Activated CD4-positive, alpha-beta T cell treated with anti-CD3 and anti-CD28 coated beads, Interleukin-2, amount 50 U/mL, for 16 hours (primary cell): ENCODE data around the gene STXBP4.

Source experiments
- DNase-seq: peaks from one replicate; pipeline ENCODE4 v3.0.0-alpha.2; 2020

The STXBP4 gene

DNA sequence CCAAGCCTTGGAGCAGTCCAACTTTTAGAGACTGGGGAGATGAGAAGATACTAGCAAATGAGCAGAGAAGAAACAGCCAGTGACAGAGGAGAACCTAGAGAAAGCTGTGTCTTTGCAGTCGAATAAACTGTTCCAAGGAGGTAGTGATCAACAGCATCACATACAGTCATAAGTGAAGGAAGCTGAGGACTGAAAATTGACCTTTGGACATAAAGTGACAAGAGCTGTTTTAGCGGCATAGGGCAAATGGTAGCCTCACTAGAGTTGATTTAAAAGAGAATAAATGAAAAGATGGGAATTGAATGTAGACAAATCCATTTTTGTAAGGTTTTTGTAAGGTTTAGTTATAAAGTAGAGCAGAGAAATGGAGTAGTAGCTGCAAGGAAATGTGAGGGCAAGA lies 165.0 kb downstream of the STXBP4 start:
- DNase-seq: no peak

DNA sequence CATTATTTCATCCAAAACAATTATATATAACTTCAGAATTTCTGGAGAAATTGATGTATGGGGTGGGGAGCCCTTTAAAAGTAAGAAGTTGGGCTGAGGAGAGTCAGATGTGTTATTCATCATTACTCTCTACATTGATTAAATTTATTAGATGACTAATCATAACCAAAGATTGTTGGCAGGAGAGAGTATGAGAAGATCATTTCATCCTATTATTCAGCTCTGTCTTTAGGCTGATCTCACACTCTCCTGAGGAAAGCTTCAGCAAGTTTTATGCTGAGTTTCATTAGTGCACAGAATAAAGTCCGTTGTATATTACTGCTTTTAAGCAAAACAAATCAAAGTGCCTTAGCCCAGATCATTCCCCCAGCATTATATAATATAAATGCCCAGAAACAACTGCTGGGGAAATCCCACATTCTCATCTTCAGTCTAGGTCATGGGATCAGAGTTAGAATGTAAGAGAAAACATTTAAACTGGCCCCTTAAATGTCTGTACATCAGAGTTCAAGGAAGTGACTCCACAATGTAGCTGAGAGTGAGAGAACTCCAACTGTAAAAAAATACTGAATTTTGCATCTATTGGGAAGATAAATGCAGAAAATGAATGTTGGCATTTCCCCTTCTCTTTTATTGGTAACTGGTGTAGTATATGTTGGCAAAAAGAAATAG lies 166.1 kb downstream of the STXBP4 start:
- no peak for DNase-seq

GRCh38 chr17:55140809-55141208 lies 172.2 kb downstream of the STXBP4 start:
- no peak for DNase-seq

GRCh38 chr17:55144518-55144917 lies 176.0 kb downstream of the STXBP4 start:
- no peak for DNase-seq

DNA sequence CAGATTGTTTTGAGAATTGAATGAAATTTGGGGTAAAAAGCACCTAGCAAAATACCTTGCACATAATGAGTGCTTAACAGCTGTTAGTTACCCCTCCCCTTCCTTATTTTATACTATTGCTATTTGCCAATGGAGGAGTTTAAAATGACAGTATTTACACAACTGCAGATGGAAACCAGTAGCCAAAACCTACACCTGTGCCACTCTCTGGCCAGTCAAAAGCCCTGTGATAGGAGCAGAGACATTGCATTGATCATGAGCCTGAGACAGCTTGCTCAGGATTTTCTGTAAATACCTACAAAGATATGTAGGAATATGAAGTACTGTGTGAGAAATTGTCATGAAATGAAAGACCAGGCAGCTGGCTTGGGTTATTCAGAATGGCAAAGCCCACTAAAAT lies 180.9 kb downstream of the STXBP4 start:
- no peak for DNase-seq

DNA sequence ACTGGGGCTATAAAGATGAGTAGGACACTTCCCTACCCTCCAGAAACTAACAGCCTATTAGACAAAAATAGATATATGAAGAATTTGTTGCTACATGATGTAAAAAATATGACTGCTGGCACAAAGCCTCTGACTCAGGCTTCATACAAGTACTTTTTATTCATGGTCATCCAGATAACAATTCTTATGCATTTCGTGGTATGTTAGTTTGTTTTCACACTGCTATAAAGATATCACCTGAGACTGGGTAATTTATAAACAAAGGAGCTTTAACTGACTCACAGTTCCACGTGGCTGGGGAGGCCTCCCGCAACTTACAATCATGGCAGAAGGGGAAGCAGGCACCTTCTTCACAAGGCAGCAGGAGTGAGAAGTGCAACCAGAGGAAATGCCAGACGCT lies 183.7 kb downstream of the STXBP4 start:
- DNase-seq: no peak

GRCh38 chr17:55154101-55154500 lies 185.5 kb downstream of the STXBP4 start:
- no peak for DNase-seq

DNA sequence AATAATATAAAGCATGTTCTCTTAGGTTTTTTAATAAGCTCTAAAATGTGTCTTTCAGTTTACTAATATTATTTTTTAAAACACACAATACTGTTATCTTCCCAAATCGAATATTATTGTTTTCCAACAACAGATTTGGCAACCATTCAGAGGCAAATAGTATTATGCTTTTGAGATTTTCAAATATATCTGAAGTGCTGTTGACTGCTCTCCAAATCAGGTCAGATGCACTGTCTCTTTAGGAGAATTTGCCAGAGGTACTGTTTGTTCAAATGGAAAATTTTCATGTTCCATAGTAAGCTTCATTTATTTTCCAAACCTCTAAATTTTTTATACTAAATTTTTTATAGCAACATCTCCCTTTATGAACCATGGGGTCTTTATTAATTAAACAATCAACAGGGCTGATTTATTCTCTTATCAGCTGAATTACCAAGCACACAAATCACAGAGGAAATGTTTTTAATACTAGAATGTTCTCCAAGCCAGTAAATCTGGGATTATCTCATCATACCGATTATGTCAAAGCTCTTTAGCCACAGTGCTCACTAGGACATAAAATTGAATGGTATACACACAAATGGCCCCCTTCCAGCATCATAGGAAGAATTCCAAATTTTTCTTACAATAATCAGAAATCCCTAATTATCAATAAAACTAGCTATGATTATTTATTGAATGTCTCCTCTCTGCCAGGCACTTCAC lies 187.4 kb downstream of the STXBP4 start:
- no peak for DNase-seq

GRCh38 chr17:55157165-55157564 lies 188.6 kb downstream of the STXBP4 start:
- no peak for DNase-seq

DNA sequence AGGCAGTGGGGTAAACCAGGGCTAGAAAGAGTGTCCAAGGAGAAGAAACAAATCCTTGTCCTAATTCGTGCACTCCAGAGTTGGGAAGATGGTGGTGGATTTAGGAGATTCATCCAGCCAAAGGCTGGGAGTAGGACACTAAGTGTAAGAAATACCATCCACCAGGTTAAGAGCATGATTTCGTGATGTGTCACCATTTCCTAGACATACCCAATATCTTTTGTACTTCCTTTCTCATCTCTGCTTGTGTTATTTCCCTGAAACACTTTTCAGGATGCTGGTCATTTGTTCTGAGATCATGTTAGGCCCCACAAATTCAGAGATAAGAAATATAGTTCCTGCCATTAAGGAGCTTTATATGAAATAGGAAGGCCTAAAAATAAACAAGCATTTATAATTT lies 189.9 kb downstream of the STXBP4 start:
- DNase-seq: no peak

- DNase-seq: no peak
Measured at GRCh38 chr17:55159251-55159650, 190.7 kb downstream of the STXBP4 start.

- DNase-seq: no peak
Measured at GRCh38 chr17:55160501-55160900, 191.9 kb downstream of the STXBP4 start.

- peak; percentile 31 for DNase-seq
Measured at GRCh38 chr17:55161935-55162555, 193.5 kb downstream of the STXBP4 start.

- peak; percentile 7 for DNase-seq
Measured at GRCh38 chr17:55162556-55162946, 194.0 kb downstream of the STXBP4 start.

DNA sequence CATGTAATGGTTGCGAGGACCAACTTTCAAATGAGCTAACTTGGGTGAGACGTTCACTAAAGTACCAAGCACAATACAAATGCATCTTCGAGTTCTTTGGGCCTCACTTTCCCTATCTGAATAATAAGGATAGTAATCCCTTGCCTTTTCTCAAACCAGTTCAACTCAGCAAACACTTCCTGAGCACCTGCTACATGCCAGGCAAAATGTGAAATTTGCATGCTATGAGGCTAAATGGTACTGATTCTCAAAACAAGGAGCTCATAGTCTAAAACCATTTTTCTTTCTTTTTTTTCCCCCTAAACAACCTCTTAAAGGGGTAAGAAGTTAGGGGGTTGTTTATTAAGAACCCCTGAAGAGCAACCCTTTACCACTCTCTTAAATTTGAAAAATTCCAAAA lies 194.8 kb downstream of the STXBP4 start:
- DNase-seq: no peak

DNA sequence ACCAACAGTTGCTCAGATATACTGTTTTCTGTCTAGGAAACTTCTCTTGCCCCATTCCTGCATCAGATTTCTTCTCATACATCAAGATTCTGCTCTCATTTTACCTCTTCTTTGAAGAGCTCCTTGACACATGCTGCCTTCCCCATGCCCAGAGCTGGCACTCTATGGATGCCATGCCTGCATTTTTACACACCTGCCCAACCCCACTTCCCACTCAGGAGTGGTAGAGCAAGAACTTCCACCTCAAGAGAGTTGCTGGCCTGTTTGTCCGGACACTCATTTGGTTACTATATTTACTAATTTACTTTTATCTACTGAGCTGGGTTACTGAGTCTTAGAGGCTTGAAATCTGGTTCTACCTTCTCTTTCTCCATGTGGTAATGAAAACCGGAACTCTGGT lies 197.9 kb downstream of the STXBP4 start:
- DNase-seq: no peak

DNA sequence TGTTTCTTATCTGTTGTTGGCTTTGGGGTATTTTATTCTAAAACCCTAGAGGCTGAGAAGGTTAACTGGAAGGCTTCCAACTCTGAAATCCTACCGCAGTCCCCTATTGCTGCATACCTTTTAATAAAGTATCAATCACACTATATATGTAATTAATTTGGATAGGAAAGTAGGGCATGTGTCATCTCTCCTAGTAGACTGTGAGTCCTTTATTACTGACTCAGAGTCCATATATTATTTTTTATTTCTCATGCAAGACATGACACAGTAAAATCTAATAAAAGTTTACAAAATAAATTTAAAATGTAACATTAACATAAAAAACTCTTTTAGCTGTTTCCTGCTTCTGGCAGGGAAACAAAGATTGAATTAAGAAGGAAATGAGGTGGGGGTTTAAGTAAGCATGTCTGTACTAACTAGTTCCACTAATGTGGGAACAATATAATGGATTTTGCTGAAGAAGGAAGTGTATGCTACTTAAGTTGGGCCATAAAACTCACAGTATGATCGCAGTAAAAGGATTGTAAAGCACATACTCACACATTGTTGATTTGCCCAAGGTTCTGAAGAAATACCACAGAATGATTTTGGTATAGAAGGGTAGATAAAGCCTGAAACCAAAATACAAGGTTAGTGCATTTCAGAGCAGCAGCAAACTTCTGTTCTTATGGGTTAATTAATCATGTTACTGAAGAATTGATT lies 198.6 kb downstream of the STXBP4 start:
- DNase-seq: no peak

DNA sequence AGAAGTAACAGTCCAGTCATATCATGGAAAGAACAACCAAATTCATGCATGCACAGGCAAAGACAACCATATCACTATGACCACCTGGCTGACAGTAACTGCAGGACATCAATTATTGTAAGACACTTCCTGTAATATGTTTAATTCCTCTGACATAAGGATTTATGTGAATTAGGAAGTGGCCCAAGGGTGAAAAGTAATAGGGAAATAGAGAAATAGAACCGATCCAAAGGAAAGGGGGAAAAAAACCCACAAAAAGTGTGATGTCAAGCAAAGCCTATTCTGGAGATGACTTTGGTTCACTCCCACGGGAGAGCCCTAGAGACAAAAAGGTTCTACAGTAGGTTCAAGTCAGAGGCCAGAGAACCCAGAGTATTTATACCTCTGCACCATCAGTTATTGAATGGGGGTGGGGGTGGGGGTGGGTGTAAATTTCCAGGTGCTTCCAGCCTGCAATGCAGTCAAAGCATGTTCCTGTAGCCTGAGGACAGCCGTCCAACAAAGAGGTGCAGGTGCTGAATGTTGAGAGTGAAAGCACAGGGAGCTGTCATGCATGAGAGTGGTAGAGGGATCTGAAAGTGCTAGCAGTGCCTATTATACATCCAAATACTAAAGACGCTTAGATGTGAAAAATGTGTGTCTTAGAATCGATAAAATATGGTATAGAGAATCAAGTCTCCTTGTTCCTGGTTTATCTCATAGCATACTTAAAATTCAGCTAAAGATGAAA lies 200.6 kb downstream of the STXBP4 start:
- DNase-seq: no peak

GRCh38 chr17:55171634-55172328 lies 203.2 kb downstream of the STXBP4 start:
- no peak for DNase-seq

GRCh38 chr17:55172612-55173011 lies 204.0 kb downstream of the STXBP4 start:
- DNase-seq: no peak

- DNase-seq: no peak
Measured at GRCh38 chr17:55174133-55174532, 205.6 kb downstream of the STXBP4 start.

- no peak for DNase-seq
Measured at GRCh38 chr17:55175788-55176427, 207.3 kb downstream of the STXBP4 start.
